Omental fat pad (tissue), 4 donors: Measurements from ENCODE around the gene GALNT17. TPM values are rescaled to one million over a fixed set of nuclear protein-coding genes. Genes with fewer than 3 reads are reported as not detected.

Source experiments
- ATAC-seq: fragments of 150-250 bp; one replicate; pipeline ENCODE4 v1.9.1; 2016; ENCODE audit warnings: mild to moderate bottlenecking, moderate library complexity; ENCODE audit not compliant: low FRiP score
- DNase-seq: peaks from one replicate; pipeline ENCODE4 v3.0.0-alpha.2; 2019; ENCODE audit warnings: low spot score
- total RNA-seq, 4 donors: library from RNA; depleted of rRNA; stranded (reverse); fragments of >200 nt; gene quantifications; one replicate each; pipeline ENCODE4 v1.1.0, GENCODE V29; 2016
- TF ChIP-seq, protein P1 (sequence below), 3 donors: fragments of 450-650 bp; IDR thresholded peaks; one replicate each; pipeline ENCODE4 v1.5.1; 2016 to 2017; ENCODE audit warnings: antibody characterized with exemption in 3 of 3, mild to moderate bottlenecking in 3 of 3, moderate library complexity in 2 of 3

The GALNT17 gene
- total RNA-seq, 4 donors from 2014 or later: 1.6 to 12.6 (median 2.9) TPM

DNA sequence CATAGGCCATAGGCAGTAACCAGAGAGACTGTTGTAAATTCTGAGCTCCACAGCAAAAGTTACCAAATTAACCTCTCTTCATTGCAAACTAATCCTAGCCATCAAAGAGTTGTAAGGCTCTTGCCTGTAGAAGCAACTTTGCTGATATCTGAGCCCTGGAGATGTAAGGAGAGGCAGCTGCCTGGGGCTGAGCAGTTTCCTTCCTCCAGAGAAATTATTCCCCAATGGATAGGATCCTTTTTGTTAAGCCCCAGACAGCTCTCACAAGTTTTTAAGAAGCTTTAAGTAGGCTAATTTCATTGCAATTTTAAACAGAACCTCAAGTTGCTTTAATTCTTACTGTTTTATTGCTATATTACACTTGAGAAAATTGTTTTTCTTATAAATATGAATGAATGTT is 211.1 kb downstream of the GALNT17 start:
- DNase-seq: no peak
- TF ChIP-seq, protein P1, sequence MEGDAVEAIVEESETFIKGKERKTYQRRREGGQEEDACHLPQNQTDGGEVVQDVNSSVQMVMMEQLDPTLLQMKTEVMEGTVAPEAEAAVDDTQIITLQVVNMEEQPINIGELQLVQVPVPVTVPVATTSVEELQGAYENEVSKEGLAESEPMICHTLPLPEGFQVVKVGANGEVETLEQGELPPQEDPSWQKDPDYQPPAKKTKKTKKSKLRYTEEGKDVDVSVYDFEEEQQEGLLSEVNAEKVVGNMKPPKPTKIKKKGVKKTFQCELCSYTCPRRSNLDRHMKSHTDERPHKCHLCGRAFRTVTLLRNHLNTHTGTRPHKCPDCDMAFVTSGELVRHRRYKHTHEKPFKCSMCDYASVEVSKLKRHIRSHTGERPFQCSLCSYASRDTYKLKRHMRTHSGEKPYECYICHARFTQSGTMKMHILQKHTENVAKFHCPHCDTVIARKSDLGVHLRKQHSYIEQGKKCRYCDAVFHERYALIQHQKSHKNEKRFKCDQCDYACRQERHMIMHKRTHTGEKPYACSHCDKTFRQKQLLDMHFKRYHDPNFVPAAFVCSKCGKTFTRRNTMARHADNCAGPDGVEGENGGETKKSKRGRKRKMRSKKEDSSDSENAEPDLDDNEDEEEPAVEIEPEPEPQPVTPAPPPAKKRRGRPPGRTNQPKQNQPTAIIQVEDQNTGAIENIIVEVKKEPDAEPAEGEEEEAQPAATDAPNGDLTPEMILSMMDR (IDR thresholded peaks at IDR 0.05): no peak
- no peak for ATAC-seq

DNA sequence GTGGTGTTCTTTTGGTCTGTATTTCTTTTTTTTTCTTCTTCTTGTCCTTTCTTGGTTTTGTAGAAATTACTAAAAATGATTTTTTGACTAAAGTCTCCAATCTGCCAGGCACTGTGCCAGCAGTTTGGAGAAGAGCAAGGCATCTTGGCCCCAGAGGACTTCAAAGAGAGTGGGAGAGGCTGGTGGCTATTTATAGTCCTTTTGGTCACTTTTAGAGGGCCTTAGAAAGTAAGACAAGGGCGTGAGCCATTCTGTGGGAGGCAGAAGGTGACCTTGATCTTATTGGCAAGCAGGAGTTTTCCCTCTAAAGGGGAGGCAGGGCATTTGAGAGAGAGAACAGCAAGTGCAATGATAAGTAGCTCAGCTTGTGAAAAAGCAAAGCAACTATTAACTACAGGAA is 211.9 kb downstream of the GALNT17 start:
- ATAC-seq (no peak), DNase-seq (no peak)
- TF ChIP-seq, protein P1 (IDR thresholded peaks at IDR 0.05): no peak

DNA sequence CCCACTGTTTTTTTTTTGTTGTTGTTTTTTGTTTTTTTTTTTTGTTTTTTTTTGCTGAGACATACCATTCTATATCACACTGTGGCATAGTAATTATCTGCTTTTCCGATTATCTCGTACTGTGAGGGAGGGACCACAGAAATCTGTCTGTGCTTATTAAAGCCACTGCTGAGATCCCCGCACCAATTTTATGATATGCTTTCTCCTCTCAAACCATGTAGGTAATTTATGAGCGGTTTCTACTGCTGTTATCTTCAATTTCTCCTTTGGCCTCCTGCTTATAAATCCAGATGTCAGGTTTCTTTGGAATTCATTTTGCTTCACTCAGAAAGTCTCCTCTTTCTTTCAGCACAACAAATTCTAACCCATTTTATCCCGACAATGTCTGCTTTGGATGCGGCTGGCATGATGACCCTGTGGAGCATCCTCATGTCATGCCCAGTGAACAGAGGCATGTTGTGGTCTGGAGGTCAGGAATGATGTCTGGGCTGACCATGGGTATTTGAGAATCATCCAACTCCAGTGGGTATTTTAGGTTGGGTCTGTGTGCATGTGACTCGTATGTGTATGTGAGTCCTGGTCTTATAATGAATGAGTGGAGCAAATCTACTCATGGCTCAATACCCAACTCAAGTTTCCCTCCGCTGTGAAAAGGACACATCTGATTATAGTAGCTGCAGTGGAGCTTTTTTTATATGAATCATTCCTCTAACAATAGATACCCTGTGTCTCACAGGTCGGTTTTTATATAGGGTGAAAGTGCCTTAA is 213.4 kb downstream of the GALNT17 start:
- TF ChIP-seq, protein P1 (IDR thresholded peaks at IDR 0.05): no peak
- ATAC-seq: no peak
- no peak for DNase-seq

DNA sequence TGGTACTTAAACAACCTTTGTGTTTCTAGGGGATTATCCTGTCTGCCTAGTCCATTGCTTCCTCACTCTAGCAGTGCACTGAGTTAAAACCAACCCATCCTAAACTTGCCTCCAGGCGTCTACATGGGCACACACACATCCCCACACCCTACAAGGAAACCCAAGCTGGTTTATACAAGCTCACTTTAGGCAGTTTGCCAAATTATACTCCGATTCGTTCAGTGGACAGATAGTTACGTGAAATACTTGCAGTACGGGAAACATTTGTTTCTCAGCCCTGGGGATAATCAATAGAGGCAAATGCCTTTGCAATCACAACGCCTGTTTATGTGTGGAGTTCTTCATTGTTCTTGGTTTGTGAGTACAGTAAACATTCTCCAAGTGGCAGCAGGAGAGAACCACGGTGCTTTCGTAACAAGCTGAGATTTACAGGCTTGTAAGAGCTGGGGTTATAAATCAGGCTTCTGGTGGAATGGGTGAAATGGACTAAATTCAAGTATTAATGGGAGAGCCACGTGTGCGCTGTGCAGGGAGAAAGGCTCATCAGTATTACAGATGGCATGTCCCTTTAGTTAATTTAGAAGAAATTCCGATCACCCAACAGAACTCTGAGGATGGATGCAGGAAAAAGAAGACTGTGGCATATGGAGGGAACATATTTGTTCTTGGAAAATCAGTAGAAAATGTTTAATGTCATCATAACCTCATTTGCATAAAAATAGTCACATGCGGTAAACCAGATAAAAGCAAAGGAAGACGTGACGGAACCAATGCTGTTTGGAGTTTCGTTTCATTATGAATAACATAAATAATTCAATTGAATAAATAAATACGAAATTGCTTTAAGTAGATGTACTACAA is 217.1 kb downstream of the GALNT17 start:
- TF ChIP-seq, protein P1 (IDR thresholded peaks at IDR 0.05): no peak
- DNase-seq (no peak), ATAC-seq (no peak)

DNA sequence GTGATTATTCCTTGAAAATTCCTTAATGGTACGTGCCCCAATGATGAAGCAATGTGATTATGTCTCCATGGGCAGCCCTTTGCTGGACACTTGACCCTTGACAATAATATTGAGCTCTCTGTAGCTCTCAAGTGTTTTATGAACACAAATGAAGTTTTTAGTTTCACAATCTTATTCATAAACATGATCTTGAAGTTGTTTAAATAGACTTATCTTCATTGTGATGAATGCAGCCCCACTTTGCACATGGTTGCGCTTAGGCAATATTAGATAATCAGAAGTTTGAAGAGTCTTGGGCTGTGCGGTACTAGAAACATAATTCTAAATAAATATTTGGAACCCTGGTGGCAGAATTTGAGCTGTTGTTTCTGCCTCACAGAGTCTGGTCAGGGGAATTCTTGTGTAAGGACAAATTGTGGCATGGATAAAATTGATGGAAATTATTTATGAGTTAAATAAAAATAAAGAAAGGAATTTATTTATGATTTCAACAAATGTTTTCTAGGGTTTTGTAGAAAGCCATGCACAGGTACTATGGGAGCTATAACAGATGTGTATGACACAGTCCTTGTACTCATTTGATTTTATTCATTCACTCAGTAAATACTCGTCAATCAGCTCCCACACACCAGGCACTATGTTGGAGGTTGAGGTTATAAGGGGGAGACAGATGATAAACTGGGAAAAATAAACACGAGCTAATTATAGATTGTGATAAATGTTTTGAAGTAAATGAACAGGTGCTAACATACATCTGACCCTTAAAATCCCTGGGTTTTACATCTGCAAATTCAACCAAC is 217.9 kb downstream of the GALNT17 start:
- ATAC-seq: no peak
- TF ChIP-seq, protein P1 (IDR thresholded peaks at IDR 0.05): no peak
- DNase-seq: no peak

- no peak for DNase-seq
- no peak for ATAC-seq
- TF ChIP-seq, protein P1 (IDR thresholded peaks at IDR 0.05): no peak
Observed at GRCh38 chr7:71350680-71351079, 218.7 kb downstream of the GALNT17 start.
